ENCODE results near the gene C16orf78. TPM values are rescaled to one million over a fixed set of nuclear protein-coding genes. Genes with fewer than 3 reads are reported as not detected.

C16orf78 gene
- total and polyA plus RNA-seq, 2 donors (not counting 1 experiment from before 2014, with no cell fraction given), result not detected

GRCh38 chr16:49330562-49331201, 42.9 kb upstream of the C16orf78 start:
- DNase-seq, result no peak
- intact Hi-C loops (cut with micrococcal nuclease), result no loop called here
- CTCF ChIA-PET, result no interaction called here

GRCh38 chr16:49332589-49333258, 40.9 kb upstream of the C16orf78 start:
- no peaks in the 10 kb centered on the region for H3K4me1 ChIP-seq (ENCODE audit: control insufficient read depth in 2 of 2, insufficient read depth in 2 of 2, low read length in 2 of 2)
- no peak overlapping the region for H3K27ac ChIP-seq (ENCODE audit: low read length in 2 of 2)
- Mint-ChIP-seq H3K9me3 (ENCODE audit: insufficient read depth) (no peaks in the 10 kb centered on the region), H3K27me3 (peaks cover 7% of the 10 kb centered on the region), H3K4me1 (no peaks in the 10 kb centered on the region), H3K4me3 (no peak overlapping the region), H3K27ac (no peak overlapping the region)
- WGBS (ENCODE audit: insufficient coverage), result 83% methylated on average over 2 of the region's 2 CpGs
- DNase-seq, result no peak
- no peaks in the 10 kb centered on the region for H3K79me2 ChIP-seq (ENCODE audit: control insufficient read depth, insufficient read depth, low read length)
- no peaks in the 10 kb centered on the region for H4K20me1 ChIP-seq (ENCODE audit: control insufficient read depth, insufficient read depth, low read length, poor library complexity, severe bottlenecking)
- CTCF ChIA-PET, result no interaction called here
- intact Hi-C loops (cut with micrococcal nuclease), result no loop called here
- ATAC-seq (ENCODE audit: low read depth), result no peak
- no peak overlapping the region for H2AFZ ChIP-seq (ENCODE audit: insufficient read depth, low read depth, low read length, poor library complexity, severe bottlenecking)
- TF ChIP-seq, protein P1, sequence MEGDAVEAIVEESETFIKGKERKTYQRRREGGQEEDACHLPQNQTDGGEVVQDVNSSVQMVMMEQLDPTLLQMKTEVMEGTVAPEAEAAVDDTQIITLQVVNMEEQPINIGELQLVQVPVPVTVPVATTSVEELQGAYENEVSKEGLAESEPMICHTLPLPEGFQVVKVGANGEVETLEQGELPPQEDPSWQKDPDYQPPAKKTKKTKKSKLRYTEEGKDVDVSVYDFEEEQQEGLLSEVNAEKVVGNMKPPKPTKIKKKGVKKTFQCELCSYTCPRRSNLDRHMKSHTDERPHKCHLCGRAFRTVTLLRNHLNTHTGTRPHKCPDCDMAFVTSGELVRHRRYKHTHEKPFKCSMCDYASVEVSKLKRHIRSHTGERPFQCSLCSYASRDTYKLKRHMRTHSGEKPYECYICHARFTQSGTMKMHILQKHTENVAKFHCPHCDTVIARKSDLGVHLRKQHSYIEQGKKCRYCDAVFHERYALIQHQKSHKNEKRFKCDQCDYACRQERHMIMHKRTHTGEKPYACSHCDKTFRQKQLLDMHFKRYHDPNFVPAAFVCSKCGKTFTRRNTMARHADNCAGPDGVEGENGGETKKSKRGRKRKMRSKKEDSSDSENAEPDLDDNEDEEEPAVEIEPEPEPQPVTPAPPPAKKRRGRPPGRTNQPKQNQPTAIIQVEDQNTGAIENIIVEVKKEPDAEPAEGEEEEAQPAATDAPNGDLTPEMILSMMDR (IDR thresholded peaks at IDR 0.05), result no peak
- TF ChIP-seq EZH2 (IDR thresholded peaks at IDR 0.05; ENCODE audit: borderline replicate concordance, insufficient read depth, low read depth, low read length, poor library complexity, severe bottlenecking), result no peak
- H3K9ac ChIP-seq (ENCODE audit: low read length), result no peak overlapping the region
- no peak overlapping the region for H3K4me2 ChIP-seq (replicated peaks; ENCODE audit: low read depth, low read length, poor library complexity, severe bottlenecking)
- no peaks in the 10 kb centered on the region for H3K36me3 ChIP-seq (replicated peaks in 1 of 2; ENCODE audit: control extremely low read depth in 1 of 2, control insufficient read depth in 1 of 2, extremely low read depth in 1 of 2, insufficient read depth in 2 of 2, low read length in 1 of 2)
- H3K4me3 ChIP-seq (ENCODE audit: control extremely low read depth in 1 of 5, extremely low read depth in 1 of 5, insufficient read depth in 1 of 5, low read depth in 2 of 5, low read length in 4 of 5), result no peak overlapping the region
- H3K9me3 ChIP-seq (ENCODE audit: control extremely low read depth in 1 of 3, control insufficient read depth in 2 of 3, insufficient read depth in 1 of 3, low read length in 2 of 3), result peaks cover 0 to 2% (median 0%) of the 10 kb centered on the region in 3 donors
- POLR2A ChIA-PET, result no interaction called here
- no peaks in the 10 kb centered on the region for H3K27me3 ChIP-seq (replicated peaks in 1 of 4; ENCODE audit: control extremely low read depth in 1 of 4, control insufficient read depth in 3 of 4, insufficient read depth in 4 of 4, low read length in 3 of 4)

More at GRCh38 chr16:49330562-49331201, 42.9 kb upstream of the C16orf78 start:
- H3K36me3 ChIP-seq (replicated peaks in 1 of 2; ENCODE audit: control extremely low read depth in 1 of 2, control insufficient read depth in 1 of 2, extremely low read depth in 1 of 2, insufficient read depth in 2 of 2, low read length in 1 of 2), result no peaks in the 10 kb centered on the region
- Mint-ChIP-seq H3K27ac (no peak overlapping the region), H3K4me3 (no peak overlapping the region), H3K4me1 (no peaks in the 10 kb centered on the region), H3K27me3 (no peaks in the 10 kb centered on the region), H3K9me3 (ENCODE audit: insufficient read depth) (no peaks in the 10 kb centered on the region)
- TF ChIP-seq, protein P1 (IDR thresholded peaks at IDR 0.05), result no peak
- no peak for TF ChIP-seq EZH2 (IDR thresholded peaks at IDR 0.05; ENCODE audit: borderline replicate concordance, insufficient read depth, low read depth, low read length, poor library complexity, severe bottlenecking)
- no peak overlapping the region for H3K27ac ChIP-seq (ENCODE audit: low read length in 2 of 2)
- no peak overlapping the region for H3K4me3 ChIP-seq (ENCODE audit: control extremely low read depth in 1 of 5, extremely low read depth in 1 of 5, insufficient read depth in 1 of 5, low read depth in 2 of 5, low read length in 4 of 5)
- no peaks in the 10 kb centered on the region for H3K9me3 ChIP-seq (ENCODE audit: control extremely low read depth in 1 of 3, control insufficient read depth in 2 of 3, insufficient read depth in 1 of 3, low read length in 2 of 3)
- H3K27me3 ChIP-seq (replicated peaks in 1 of 4; ENCODE audit: control extremely low read depth in 1 of 4, control insufficient read depth in 3 of 4, insufficient read depth in 4 of 4, low read length in 3 of 4), result no peaks in the 10 kb centered on the region
- no peaks in the 10 kb centered on the region for H3K79me2 ChIP-seq (ENCODE audit: control insufficient read depth, insufficient read depth, low read length)
- H4K20me1 ChIP-seq (ENCODE audit: control insufficient read depth, insufficient read depth, low read length, poor library complexity, severe bottlenecking), result no peaks in the 10 kb centered on the region
- H3K4me1 ChIP-seq (ENCODE audit: control insufficient read depth in 2 of 2, insufficient read depth in 2 of 2, low read length in 2 of 2), result no peaks in the 10 kb centered on the region
- 81% methylated on average over 8 of the region's 9 CpGs for WGBS (ENCODE audit: insufficient coverage)
- H3K9ac ChIP-seq (ENCODE audit: low read length), result no peak overlapping the region
- POLR2A ChIA-PET, result no interaction called here
- no peak overlapping the region for H2AFZ ChIP-seq (ENCODE audit: insufficient read depth, low read depth, low read length, poor library complexity, severe bottlenecking)
- ATAC-seq (ENCODE audit: low read depth), result no peak
- no peak overlapping the region for H3K4me2 ChIP-seq (replicated peaks; ENCODE audit: low read depth, low read length, poor library complexity, severe bottlenecking)

Data from B cell (primary cell).